HCT116 (cell line): ENCODE measurements around the gene TOR1AIP2.

Experiments used
- EGR1 ChIP-seq: IDR thresholded peaks from 2 replicates; pipeline ENCODE4 v1.6.1; 2012; ENCODE audit warnings: low read depth
- ELF1 ChIP-seq: IDR thresholded peaks from 2 replicates; pipeline ENCODE4 v1.6.1; 2012; ENCODE audit warnings: low read depth, borderline replicate concordance
- EZH2 ChIP-seq: fragments of 200-600 bp; sonication (generic); IDR thresholded peaks from 2 replicates; pipeline ENCODE4 v1.6.1; 2017; ENCODE audit warnings: antibody characterized with exemption, mixed run types
- EZH2phosphoT487 ChIP-seq: fragments of 200-600 bp; IDR thresholded peaks from 2 replicates; pipeline ENCODE4 v1.6.1; 2018; ENCODE audit warnings: antibody characterized with exemption, borderline replicate concordance
- POLR2A ChIP-seq: IDR thresholded peaks from 2 replicates; pipeline ENCODE4 v1.7.0; 2011; ENCODE audit warnings: borderline replicate concordance; ENCODE audit not compliant: insufficient read depth, insufficient read length; ENCODE audit errors: extremely low read depth
- RAD21 ChIP-seq: IDR thresholded peaks from 2 replicates; pipeline ENCODE4 v1.6.1; 2012; ENCODE audit warnings: low read depth, mild to moderate bottlenecking
- SP1 ChIP-seq: IDR thresholded peaks from 2 replicates; pipeline ENCODE4 v1.6.1; 2012; ENCODE audit warnings: low read depth
- SRF ChIP-seq: IDR thresholded peaks from 2 replicates; pipeline ENCODE4 v1.6.1; 2012; ENCODE audit warnings: low read depth
- TF ChIP-seq, protein P1 (sequence below), 3 experiments: fragments of 200-600 bp in 1 of 3; sonication (generic) in 1 of 3; IDR thresholded peaks in 2 of 3; conservative IDR thresholded peaks in 1 of 3; 2 replicates each; pipeline ENCODE4 v1.5.1; 2012 to 2017; ENCODE audit warnings: low read depth in 2 of 3, low read length in 2 of 3, antibody characterized with exemption in 1 of 3, borderline replicate concordance in 1 of 3, control low read depth in 1 of 3, mild to moderate bottlenecking in 1 of 3, mixed read lengths in 1 of 3, mixed run types in 1 of 3, moderate library complexity in 1 of 3; ENCODE audit not compliant: insufficient read depth in 1 of 3
- TF ChIP-seq, protein P2 (sequence below): IDR thresholded peaks from 2 replicates; pipeline ENCODE4 v1.6.1; 2012; ENCODE audit warnings: low read depth

DNA sequence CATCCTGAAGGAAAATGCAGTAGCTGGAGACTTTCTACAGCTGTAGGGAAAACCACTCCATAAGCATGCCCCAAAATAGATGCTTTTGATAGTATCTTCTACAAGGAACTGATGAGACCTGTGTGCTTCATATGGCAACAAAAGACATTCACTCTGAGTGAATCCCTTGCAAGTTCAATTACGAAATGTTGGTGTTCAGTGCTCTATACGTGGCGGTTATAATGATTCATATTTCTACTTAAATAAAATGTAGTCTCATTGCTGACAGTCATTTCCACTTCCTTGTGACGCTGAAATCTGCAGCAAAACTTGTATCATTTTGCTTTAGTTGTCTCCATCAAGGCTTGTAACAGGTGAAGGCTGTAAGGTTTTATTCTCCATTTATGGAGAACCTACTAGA lies 20.6 kb downstream of the TOR1AIP2 start:
- TF ChIP-seq, protein P1, sequence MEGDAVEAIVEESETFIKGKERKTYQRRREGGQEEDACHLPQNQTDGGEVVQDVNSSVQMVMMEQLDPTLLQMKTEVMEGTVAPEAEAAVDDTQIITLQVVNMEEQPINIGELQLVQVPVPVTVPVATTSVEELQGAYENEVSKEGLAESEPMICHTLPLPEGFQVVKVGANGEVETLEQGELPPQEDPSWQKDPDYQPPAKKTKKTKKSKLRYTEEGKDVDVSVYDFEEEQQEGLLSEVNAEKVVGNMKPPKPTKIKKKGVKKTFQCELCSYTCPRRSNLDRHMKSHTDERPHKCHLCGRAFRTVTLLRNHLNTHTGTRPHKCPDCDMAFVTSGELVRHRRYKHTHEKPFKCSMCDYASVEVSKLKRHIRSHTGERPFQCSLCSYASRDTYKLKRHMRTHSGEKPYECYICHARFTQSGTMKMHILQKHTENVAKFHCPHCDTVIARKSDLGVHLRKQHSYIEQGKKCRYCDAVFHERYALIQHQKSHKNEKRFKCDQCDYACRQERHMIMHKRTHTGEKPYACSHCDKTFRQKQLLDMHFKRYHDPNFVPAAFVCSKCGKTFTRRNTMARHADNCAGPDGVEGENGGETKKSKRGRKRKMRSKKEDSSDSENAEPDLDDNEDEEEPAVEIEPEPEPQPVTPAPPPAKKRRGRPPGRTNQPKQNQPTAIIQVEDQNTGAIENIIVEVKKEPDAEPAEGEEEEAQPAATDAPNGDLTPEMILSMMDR (IDR thresholded peaks at IDR 0.05 in 2 of 3, conservative IDR thresholded peaks at IDR 0.05 in 1 of 3; ENCODE audit: borderline replicate concordance in 1 of 3, insufficient read depth in 1 of 3, low read depth in 2 of 3, low read length in 2 of 3), result no peak
- no peak for TF ChIP-seq RAD21
- no peak for TF ChIP-seq EGR1
- no peak for TF ChIP-seq ELF1
- TF ChIP-seq SRF, result no peak
- TF ChIP-seq EZH2phosphoT487, result no peak
- TF ChIP-seq SP1, result no peak
- TF ChIP-seq EZH2, result no peak
- TF ChIP-seq POLR2A, result no peak
- TF ChIP-seq, protein P2, sequence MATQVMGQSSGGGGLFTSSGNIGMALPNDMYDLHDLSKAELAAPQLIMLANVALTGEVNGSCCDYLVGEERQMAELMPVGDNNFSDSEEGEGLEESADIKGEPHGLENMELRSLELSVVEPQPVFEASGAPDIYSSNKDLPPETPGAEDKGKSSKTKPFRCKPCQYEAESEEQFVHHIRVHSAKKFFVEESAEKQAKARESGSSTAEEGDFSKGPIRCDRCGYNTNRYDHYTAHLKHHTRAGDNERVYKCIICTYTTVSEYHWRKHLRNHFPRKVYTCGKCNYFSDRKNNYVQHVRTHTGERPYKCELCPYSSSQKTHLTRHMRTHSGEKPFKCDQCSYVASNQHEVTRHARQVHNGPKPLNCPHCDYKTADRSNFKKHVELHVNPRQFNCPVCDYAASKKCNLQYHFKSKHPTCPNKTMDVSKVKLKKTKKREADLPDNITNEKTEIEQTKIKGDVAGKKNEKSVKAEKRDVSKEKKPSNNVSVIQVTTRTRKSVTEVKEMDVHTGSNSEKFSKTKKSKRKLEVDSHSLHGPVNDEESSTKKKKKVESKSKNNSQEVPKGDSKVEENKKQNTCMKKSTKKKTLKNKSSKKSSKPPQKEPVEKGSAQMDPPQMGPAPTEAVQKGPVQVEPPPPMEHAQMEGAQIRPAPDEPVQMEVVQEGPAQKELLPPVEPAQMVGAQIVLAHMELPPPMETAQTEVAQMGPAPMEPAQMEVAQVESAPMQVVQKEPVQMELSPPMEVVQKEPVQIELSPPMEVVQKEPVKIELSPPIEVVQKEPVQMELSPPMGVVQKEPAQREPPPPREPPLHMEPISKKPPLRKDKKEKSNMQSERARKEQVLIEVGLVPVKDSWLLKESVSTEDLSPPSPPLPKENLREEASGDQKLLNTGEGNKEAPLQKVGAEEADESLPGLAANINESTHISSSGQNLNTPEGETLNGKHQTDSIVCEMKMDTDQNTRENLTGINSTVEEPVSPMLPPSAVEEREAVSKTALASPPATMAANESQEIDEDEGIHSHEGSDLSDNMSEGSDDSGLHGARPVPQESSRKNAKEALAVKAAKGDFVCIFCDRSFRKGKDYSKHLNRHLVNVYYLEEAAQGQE, result no peak
